GM18951 (cell line): ENCODE measurements around the gene STX12.

Experiments
- POLR2A ChIP-seq: IDR thresholded peaks from 4 replicates; pipeline ENCODE4 v1.6.1; 2011; ENCODE audit warnings: mild to moderate bottlenecking; ENCODE audit not compliant: insufficient read length, insufficient read depth; ENCODE audit errors: extremely low read depth
- in situ Hi-C: fragments of 300-500 bp; cut with MboI; formaldehyde crosslinking; loops from one replicate; pipeline ENCODE4 v1.12.0; 2022; ENCODE audit warnings: low sequenced_read_pairs, mixed read lengths, inconsistent platforms; ENCODE audit not compliant: unreplicated experiment

The STX12 gene

GRCh38 chr1:27772932-27773825 is at the start of gene STX12:
Gene STX12 (plus strand): TSS chr1:27773219. CDS start chr1:27773308, 89 bp downstream.
- in situ Hi-C loops, result no loop called here
- peak; percentile 92 for TF ChIP-seq POLR2A

- in situ Hi-C loops, result no loop called here
- TF ChIP-seq POLR2A, result no peak
These were observed 48.1 kb upstream of the STX12 start for GRCh38 chr1:27724961-27725373.

GRCh38 chr1:27725374-27726172 is 47.4 kb upstream of the STX12 start, which contains the start of gene FAM76A:
Gene FAM76A (plus strand): TSS chr1:27725961. CDS start chr1:27726081, 120 bp downstream.
- in situ Hi-C loops, result no loop called here
- peak; percentile 72 for TF ChIP-seq POLR2A

GRCh38 chr1:27726173-27727044 is 46.6 kb upstream of the STX12 start:
- in situ Hi-C loops, result no loop called here
- TF ChIP-seq POLR2A, result no peak

- in situ Hi-C loops, result no loop called here
These were observed 45.9 kb upstream of the STX12 start for GRCh38 chr1:27727126-27727525.

GRCh38 chr1:27736252-27736651 is 36.8 kb upstream of the STX12 start:
- no peak for TF ChIP-seq POLR2A
- in situ Hi-C loops, result no loop called here

More at GRCh38 chr1:27727126-27727525, 45.9 kb upstream of the STX12 start:
- no peak for TF ChIP-seq POLR2A

- in situ Hi-C loops, result no loop called here
These were observed 31.9 kb upstream of the STX12 start for GRCh38 chr1:27741121-27741520.

GRCh38 chr1:27744556-27744955 is 28.5 kb upstream of the STX12 start:
- in situ Hi-C loops, result no loop called here
- TF ChIP-seq POLR2A, result no peak

More at GRCh38 chr1:27741121-27741520, 31.9 kb upstream of the STX12 start:
- TF ChIP-seq POLR2A, result no peak

- TF ChIP-seq POLR2A, result no peak
- in situ Hi-C loops, result no loop called here
These were observed 27.6 kb upstream of the STX12 start for GRCh38 chr1:27745466-27745865.

- no peak for TF ChIP-seq POLR2A
- in situ Hi-C loops, result no loop called here
These were observed 20.7 kb upstream of the STX12 start for GRCh38 chr1:27752360-27752759.

GRCh38 chr1:27755286-27755685 is 17.7 kb upstream of the STX12 start:
- in situ Hi-C loops, result no loop called here
- TF ChIP-seq POLR2A, result no peak

GRCh38 chr1:27755865-27756264 is 17.2 kb upstream of the STX12 start:
- TF ChIP-seq POLR2A, result no peak
- in situ Hi-C loops, result no loop called here
